ENCODE measurements around the gene NPAS4. TPM values are rescaled to one million over a fixed set of nuclear protein-coding genes. Genes with fewer than 3 reads are reported as not detected.

NPAS4 gene
- total and polyA plus RNA-seq, 9 of the 15 experiments (the other 6 are each of a cell fraction or from before 2014, with no cell fraction given), result not detected

DNA sequence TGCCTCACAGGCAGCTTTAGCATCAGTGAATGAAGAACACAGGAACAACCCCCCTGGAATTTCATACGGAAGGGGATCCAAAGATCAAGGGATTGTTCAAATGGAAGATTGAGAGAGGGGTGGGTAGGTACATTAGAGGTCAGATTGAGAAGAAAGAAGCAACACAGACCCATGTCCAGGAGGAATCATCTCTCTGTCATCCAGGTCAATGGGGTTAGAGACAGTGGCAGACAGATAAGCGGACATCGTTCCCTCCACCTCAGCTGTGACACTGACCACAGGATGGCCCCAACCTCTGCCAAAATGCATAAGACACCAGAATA, 1.9 kb upstream of the NPAS4 start:
- 47% methylated on average over 3 of the region's 3 CpGs for WGBS (ENCODE audit: insufficient coverage, low coverage, missing lambda C conversion rate)
- DNase-seq (ENCODE audit: extremely low read depth in 1 of 4, low spot score in 3 of 4), result no peak
- no peak for FAIRE-seq
- no peak for TF ChIP-seq ZNF696 (CRISPR knock-in tag; conservative IDR thresholded peaks at IDR 0.05)
- no peak for TF ChIP-seq ESRRA (IDR thresholded peaks at IDR 0.05; ENCODE audit: borderline replicate concordance, low read depth)
- TF ChIP-seq, protein P1, sequence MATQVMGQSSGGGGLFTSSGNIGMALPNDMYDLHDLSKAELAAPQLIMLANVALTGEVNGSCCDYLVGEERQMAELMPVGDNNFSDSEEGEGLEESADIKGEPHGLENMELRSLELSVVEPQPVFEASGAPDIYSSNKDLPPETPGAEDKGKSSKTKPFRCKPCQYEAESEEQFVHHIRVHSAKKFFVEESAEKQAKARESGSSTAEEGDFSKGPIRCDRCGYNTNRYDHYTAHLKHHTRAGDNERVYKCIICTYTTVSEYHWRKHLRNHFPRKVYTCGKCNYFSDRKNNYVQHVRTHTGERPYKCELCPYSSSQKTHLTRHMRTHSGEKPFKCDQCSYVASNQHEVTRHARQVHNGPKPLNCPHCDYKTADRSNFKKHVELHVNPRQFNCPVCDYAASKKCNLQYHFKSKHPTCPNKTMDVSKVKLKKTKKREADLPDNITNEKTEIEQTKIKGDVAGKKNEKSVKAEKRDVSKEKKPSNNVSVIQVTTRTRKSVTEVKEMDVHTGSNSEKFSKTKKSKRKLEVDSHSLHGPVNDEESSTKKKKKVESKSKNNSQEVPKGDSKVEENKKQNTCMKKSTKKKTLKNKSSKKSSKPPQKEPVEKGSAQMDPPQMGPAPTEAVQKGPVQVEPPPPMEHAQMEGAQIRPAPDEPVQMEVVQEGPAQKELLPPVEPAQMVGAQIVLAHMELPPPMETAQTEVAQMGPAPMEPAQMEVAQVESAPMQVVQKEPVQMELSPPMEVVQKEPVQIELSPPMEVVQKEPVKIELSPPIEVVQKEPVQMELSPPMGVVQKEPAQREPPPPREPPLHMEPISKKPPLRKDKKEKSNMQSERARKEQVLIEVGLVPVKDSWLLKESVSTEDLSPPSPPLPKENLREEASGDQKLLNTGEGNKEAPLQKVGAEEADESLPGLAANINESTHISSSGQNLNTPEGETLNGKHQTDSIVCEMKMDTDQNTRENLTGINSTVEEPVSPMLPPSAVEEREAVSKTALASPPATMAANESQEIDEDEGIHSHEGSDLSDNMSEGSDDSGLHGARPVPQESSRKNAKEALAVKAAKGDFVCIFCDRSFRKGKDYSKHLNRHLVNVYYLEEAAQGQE (IDR thresholded peaks at IDR 0.05; ENCODE audit: borderline replicate concordance), result no peak
- TF ChIP-seq, protein P1 (CRISPR knock-in tag; IDR thresholded peaks at IDR 0.05; ENCODE audit: low read depth), result peak; percentile 56; the same call in 1 of the 2 replicates
- 0 out of 2 replicates have a peak, but pooled peaks have one; percentile 5 for TF ChIP-seq ZNF644 (tag; IDR thresholded peaks at IDR 0.05; ENCODE audit: low read depth)
- TF ChIP-seq, protein P2, sequence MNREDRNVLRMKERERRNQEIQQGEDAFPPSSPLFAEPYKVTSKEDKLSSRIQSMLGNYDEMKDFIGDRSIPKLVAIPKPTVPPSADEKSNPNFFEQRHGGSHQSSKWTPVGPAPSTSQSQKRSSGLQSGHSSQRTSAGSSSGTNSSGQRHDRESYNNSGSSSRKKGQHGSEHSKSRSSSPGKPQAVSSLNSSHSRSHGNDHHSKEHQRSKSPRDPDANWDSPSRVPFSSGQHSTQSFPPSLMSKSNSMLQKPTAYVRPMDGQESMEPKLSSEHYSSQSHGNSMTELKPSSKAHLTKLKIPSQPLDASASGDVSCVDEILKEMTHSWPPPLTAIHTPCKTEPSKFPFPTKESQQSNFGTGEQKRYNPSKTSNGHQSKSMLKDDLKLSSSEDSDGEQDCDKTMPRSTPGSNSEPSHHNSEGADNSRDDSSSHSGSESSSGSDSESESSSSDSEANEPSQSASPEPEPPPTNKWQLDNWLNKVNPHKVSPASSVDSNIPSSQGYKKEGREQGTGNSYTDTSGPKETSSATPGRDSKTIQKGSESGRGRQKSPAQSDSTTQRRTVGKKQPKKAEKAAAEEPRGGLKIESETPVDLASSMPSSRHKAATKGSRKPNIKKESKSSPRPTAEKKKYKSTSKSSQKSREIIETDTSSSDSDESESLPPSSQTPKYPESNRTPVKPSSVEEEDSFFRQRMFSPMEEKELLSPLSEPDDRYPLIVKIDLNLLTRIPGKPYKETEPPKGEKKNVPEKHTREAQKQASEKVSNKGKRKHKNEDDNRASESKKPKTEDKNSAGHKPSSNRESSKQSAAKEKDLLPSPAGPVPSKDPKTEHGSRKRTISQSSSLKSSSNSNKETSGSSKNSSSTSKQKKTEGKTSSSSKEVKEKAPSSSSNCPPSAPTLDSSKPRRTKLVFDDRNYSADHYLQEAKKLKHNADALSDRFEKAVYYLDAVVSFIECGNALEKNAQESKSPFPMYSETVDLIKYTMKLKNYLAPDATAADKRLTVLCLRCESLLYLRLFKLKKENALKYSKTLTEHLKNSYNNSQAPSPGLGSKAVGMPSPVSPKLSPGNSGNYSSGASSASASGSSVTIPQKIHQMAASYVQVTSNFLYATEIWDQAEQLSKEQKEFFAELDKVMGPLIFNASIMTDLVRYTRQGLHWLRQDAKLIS (CRISPR knock-in tag; IDR thresholded peaks at IDR 0.05), result 0 out of 2 replicates have a peak, but pooled peaks have one; percentile 6
- no peak for TF ChIP-seq ZNF134 (CRISPR knock-in tag; conservative IDR thresholded peaks at IDR 0.05)
- TF ChIP-seq HDAC2 (IDR thresholded peaks at IDR 0.05), result 0 out of 2 replicates have a peak, but pooled peaks have one; percentile 5
- peak; percentile 84; the same call in 1 of the 2 replicates for TF ChIP-seq MIER1 (IDR thresholded peaks at IDR 0.05; ENCODE audit: low read depth)
- TF ChIP-seq, protein P3, sequence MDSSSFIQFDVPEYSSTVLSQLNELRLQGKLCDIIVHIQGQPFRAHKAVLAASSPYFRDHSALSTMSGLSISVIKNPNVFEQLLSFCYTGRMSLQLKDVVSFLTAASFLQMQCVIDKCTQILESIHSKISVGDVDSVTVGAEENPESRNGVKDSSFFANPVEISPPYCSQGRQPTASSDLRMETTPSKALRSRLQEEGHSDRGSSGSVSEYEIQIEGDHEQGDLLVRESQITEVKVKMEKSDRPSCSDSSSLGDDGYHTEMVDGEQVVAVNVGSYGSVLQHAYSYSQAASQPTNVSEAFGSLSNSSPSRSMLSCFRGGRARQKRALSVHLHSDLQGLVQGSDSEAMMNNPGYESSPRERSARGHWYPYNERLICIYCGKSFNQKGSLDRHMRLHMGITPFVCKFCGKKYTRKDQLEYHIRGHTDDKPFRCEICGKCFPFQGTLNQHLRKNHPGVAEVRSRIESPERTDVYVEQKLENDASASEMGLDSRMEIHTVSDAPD (CRISPR knock-in tag; IDR thresholded peaks at IDR 0.05), result no peak

More for the DNA sequence above, 1.9 kb upstream of the NPAS4 start:
- H3K9ac ChIP-seq (ENCODE audit: insufficient read depth in 1 of 2, low read depth in 2 of 2, low read length in 2 of 2), result no peak overlapping the region
- in situ Hi-C loops (cut with MboI), result no loop called here
- ChIA-PET CTCF (ENCODE audit: low intra/inter-chr PET ratio) (interaction anchor here (0.6 to 2.2 kb wide), 4 partner anchors 10 to 413 kb away, joined by 3 to 12 read pairs (median 4); no protein-coding TSS in a partner anchor), POLR2A (interaction anchor here (0.5 kb wide), 1 partner anchor 260 kb away, joined by 3 read pairs; no protein-coding TSS in a partner anchor)
- ATAC-seq, result no peak
- H3K9me1 ChIP-seq (ENCODE audit: control insufficient read depth, insufficient read depth, low read length), result peaks cover 6% of the 10 kb centered on the region
- no peaks in the 10 kb centered on the region for H3K9me3 ChIP-seq (replicated peaks; ENCODE audit: control insufficient read depth, insufficient read depth, low read depth, low read length)
- no peaks in the 10 kb centered on the region for H3K36me3 ChIP-seq (ENCODE audit: control insufficient read depth, insufficient read depth, low read length)
- H4K20me1 ChIP-seq (replicated peaks; ENCODE audit: control insufficient read depth, insufficient read depth, low read length), result peaks cover 16% of the 10 kb centered on the region
- no TSS peak for BruUV-seq (replicated peaks)
- no peak overlapping the region for H3K4me3 ChIP-seq
- no peaks in the 10 kb centered on the region for H3K79me2 ChIP-seq (ENCODE audit: control insufficient read depth, insufficient read depth, low read length)
- H2AFZ ChIP-seq (ENCODE audit: low read depth, low read length), result no peak overlapping the region
- peaks cover 2 to 8% of the 10 kb centered on the region in 2 experiments; a peak in 2 of 5 replicates for H3K4me1 ChIP-seq (replicated peaks in 1 of 2; ENCODE audit: control insufficient read depth in 2 of 2, insufficient read depth in 2 of 2, low read length in 2 of 2)
- intact Hi-C loops (cut with micrococcal nuclease), result no loop called here
- H3K27me3 ChIP-seq (ENCODE audit: control insufficient read depth in 2 of 2, insufficient read depth in 2 of 2, low read length in 2 of 2), result peaks cover under 1 to 10% of the 10 kb centered on the region in 2 experiments; a peak in 3 of 5 replicates
- H3K27ac ChIP-seq (ENCODE audit: extremely low read depth, low read depth, low read length), result no peak overlapping the region
- H3K4me2 ChIP-seq (ENCODE audit: insufficient read depth, low read length), result no peak overlapping the region
